ENCODE results near the gene PREPL. TPM values are rescaled to one million over a fixed set of nuclear protein-coding genes. Genes with fewer than 3 reads are reported as not detected.

Gene PREPL
- total RNA-seq, 1 experiment from 2014 or later: 46.4 TPM

- Mint-ChIP-seq H3K36me3 (ENCODE audit: insufficient read depth, unreplicated experiment) (peaks cover 48% of the 10 kb centered on the region), H3K27ac (ENCODE audit: unreplicated experiment) (no peak overlapping the region), H3K4me3 (ENCODE audit: unreplicated experiment) (no peak overlapping the region), H3K27me3 (ENCODE audit: insufficient read depth, unreplicated experiment) (no peaks in the 10 kb centered on the region), H3K9me3 (ENCODE audit: unreplicated experiment) (no peaks in the 10 kb centered on the region), H3K4me1 (ENCODE audit: low read depth, unreplicated experiment) (peaks cover 7% of the 10 kb centered on the region)
- no peak for DNase-seq
- no peak overlapping the region for H3K4me3 ChIP-seq (ENCODE audit: low read depth, low read length)
- H3K27me3 ChIP-seq (replicated peaks; ENCODE audit: control insufficient read depth, insufficient read depth, low read length): no peaks in the 10 kb centered on the region
- BruUV-seq (replicated peaks): no TSS peak
- POLR2A ChIA-PET: no interaction called here
- CTCF ChIA-PET: no interaction called here
- peaks cover 4% of the 10 kb centered on the region for H3K36me3 ChIP-seq (ENCODE audit: control insufficient read depth, insufficient read depth, low read length)
- 0 out of 2 replicates have a peak, but pooled peaks cover 4% of the 10 kb centered on the region for H3K4me1 ChIP-seq
- no peak for TF ChIP-seq CTCF (IDR thresholded peaks at IDR 0.05; ENCODE audit: insufficient read depth in 1 of 2, low read depth in 1 of 2, low read length in 1 of 2, severe bottlenecking in 1 of 2, unreplicated experiment in 1 of 2)
- intact Hi-C loops (cut with micrococcal nuclease; ENCODE audit: unreplicated experiment): no loop called here
- no peaks in the 10 kb centered on the region for H3K9me3 ChIP-seq
Measured at GRCh38 chr2:44326548-44327264, 34.6 kb downstream of the PREPL start.

- H3K27me3 ChIP-seq (replicated peaks; ENCODE audit: control insufficient read depth, insufficient read depth, low read length): no peaks in the 10 kb centered on the region
- ChIA-PET CTCF (no interaction called here), POLR2A (no interaction called here)
- no peaks in the 10 kb centered on the region for H3K9me3 ChIP-seq
- Mint-ChIP-seq H3K27ac (ENCODE audit: unreplicated experiment) (no peak overlapping the region), H3K27me3 (ENCODE audit: insufficient read depth, unreplicated experiment) (no peaks in the 10 kb centered on the region), H3K4me1 (ENCODE audit: low read depth, unreplicated experiment) (peaks cover 5% of the 10 kb centered on the region), H3K9me3 (ENCODE audit: unreplicated experiment) (no peaks in the 10 kb centered on the region), H3K36me3 (ENCODE audit: insufficient read depth, unreplicated experiment) (peaks cover 54% of the 10 kb centered on the region), H3K4me3 (ENCODE audit: unreplicated experiment) (no peak overlapping the region)
- H3K4me1 ChIP-seq: 0 out of 2 replicates have a peak, but pooled peaks cover 4% of the 10 kb centered on the region
- BruUV-seq (replicated peaks): no TSS peak
- no peak for TF ChIP-seq CTCF (IDR thresholded peaks at IDR 0.05; ENCODE audit: insufficient read depth in 1 of 2, low read depth in 1 of 2, low read length in 1 of 2, severe bottlenecking in 1 of 2, unreplicated experiment in 1 of 2)
- peaks cover 4% of the 10 kb centered on the region for H3K36me3 ChIP-seq (ENCODE audit: control insufficient read depth, insufficient read depth, low read length)
- DNase-seq: no peak
- intact Hi-C loops (cut with micrococcal nuclease; ENCODE audit: unreplicated experiment): no loop called here
- no peak overlapping the region for H3K4me3 ChIP-seq (ENCODE audit: low read depth, low read length)
Measured at GRCh38 chr2:44325897-44326296, 35.4 kb downstream of the PREPL start.

GRCh38 chr2:44324971-44325426 is 36.3 kb downstream of the PREPL start:
- Mint-ChIP-seq H3K27ac (ENCODE audit: unreplicated experiment) (no peak overlapping the region), H3K4me3 (ENCODE audit: unreplicated experiment) (no peak overlapping the region), H3K36me3 (ENCODE audit: insufficient read depth, unreplicated experiment) (peaks cover 56% of the 10 kb centered on the region), H3K4me1 (ENCODE audit: low read depth, unreplicated experiment) (no peaks in the 10 kb centered on the region), H3K27me3 (ENCODE audit: insufficient read depth, unreplicated experiment) (no peaks in the 10 kb centered on the region), H3K9me3 (ENCODE audit: unreplicated experiment) (no peaks in the 10 kb centered on the region)
- H3K4me3 ChIP-seq (ENCODE audit: low read depth, low read length): no peak overlapping the region
- no TSS peak for BruUV-seq (replicated peaks)
- intact Hi-C loops (cut with micrococcal nuclease; ENCODE audit: unreplicated experiment): no loop called here
- TF ChIP-seq CTCF (IDR thresholded peaks at IDR 0.05; ENCODE audit: insufficient read depth in 1 of 2, low read depth in 1 of 2, low read length in 1 of 2, severe bottlenecking in 1 of 2, unreplicated experiment in 1 of 2): no peak
- ChIA-PET POLR2A (no interaction called here), CTCF (no interaction called here)
- no peak for DNase-seq
- peaks cover 4% of the 10 kb centered on the region for H3K36me3 ChIP-seq (ENCODE audit: control insufficient read depth, insufficient read depth, low read length)
- no peaks in the 10 kb centered on the region for H3K27me3 ChIP-seq (replicated peaks; ENCODE audit: control insufficient read depth, insufficient read depth, low read length)
- H3K9me3 ChIP-seq: no peaks in the 10 kb centered on the region
- H3K4me1 ChIP-seq: no peaks in the 10 kb centered on the region
